GM18526 (cell line): Measurements from ENCODE around the gene DUSP1.
A peak's percentile ranks its signal among the peaks of the same experiment; 100 is the strongest.

Experiments used
- POLR2A ChIP-seq: IDR thresholded peaks from 3 replicates; pipeline ENCODE4 v1.6.1; 2011; ENCODE audit not compliant: insufficient read length; ENCODE audit errors: extremely low read depth

The DUSP1 gene

GRCh38 chr5:172771439-172772111, 580 bp upstream of the DUSP1 start:
- TF ChIP-seq POLR2A = no peak

GRCh38 chr5:172770374-172770674, 671 bp downstream of the DUSP1 start:
- no peak for TF ChIP-seq POLR2A

GRCh38 chr5:172769616-172770373, 1.2 kb downstream of the DUSP1 start:
- TF ChIP-seq POLR2A = no peak

- no peak for TF ChIP-seq POLR2A
These were observed 1.7 kb downstream of the DUSP1 start for GRCh38 chr5:172769342-172769615.

- no peak for TF ChIP-seq POLR2A
These were observed 2.2 kb downstream of the DUSP1 start for GRCh38 chr5:172768573-172769341.

GRCh38 chr5:172768098-172768572, 2.9 kb downstream of the DUSP1 start:
- TF ChIP-seq POLR2A = no peak

GRCh38 chr5:172766287-172767108, 4.5 kb downstream of the DUSP1 start:
- TF ChIP-seq POLR2A = no peak

GRCh38 chr5:172765766-172766286, 5.2 kb downstream of the DUSP1 start:
- TF ChIP-seq POLR2A = no peak

- TF ChIP-seq POLR2A = peak; percentile 22
These were observed 5.9 kb downstream of the DUSP1 start for GRCh38 chr5:172764861-172765765.

- TF ChIP-seq POLR2A = no peak
These were observed 7.9 kb downstream of the DUSP1 start for GRCh38 chr5:172763120-172763464.

GRCh38 chr5:172762214-172763119, 8.5 kb downstream of the DUSP1 start:
- no peak for TF ChIP-seq POLR2A

- no peak for TF ChIP-seq POLR2A
These were observed 10.0 kb downstream of the DUSP1 start for GRCh38 chr5:172760959-172761358.

- TF ChIP-seq POLR2A = no peak
These were observed 10.9 kb downstream of the DUSP1 start for GRCh38 chr5:172760136-172760535.

- no peak for TF ChIP-seq POLR2A
These were observed 12.2 kb downstream of the DUSP1 start for GRCh38 chr5:172758834-172759149.
